ENCODE results near the gene SERPINB6. TPM values are rescaled to one million over a fixed set of nuclear protein-coding genes. Genes with fewer than 3 reads are reported as not detected.

The SERPINB6 gene
- polyA plus RNA-seq, 2 donors: 86.1 to 95.7 TPM

DNA sequence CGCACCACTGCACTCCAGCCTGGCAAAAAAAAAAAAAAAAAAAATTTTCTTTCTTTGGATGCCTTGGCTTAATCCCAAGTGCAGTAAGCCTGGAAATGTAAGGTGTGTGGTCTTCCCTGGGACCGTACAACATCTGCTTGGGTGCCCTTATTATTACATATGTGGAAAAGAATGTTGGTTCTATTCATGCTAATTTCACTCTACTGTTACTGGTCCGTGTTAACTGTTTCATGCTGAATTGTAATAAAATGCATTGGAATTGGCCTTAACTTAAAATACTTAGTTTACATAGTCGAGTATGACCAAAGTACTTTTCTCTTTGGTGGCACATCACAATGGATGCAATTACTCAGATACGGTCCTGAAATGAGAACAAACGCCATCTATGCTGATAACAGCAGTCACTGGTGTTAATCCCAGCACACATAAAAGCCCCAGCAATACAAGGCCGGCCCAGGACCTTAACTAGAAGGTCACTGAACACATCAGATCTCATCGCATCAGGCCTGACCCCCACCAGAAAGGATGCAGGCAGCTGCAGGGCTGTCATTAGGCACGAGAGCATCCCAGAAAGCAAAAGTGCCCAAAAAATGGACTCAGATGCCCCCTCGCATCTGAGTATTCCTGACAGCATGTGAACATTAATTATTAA is 1.2 kb downstream of the SERPINB6 start:
- 36 to 38% methylated on average over 10 of the region's 10 CpGs for whole genome bisulfite sequencing, 2 donors
- H3K4me3 ChIP-seq (ENCODE audit: low read depth in 1 of 2, low read length in 2 of 2): peak overlapping the region in 1 of 2 donors; percentile 74
- no peaks in the 10 kb centered on the region for H3K4me1 ChIP-seq (ENCODE audit: control insufficient read depth in 2 of 2, insufficient read depth in 2 of 2, low read length in 1 of 2)

GRCh38 chr6:2969549-2969948 is 1.8 kb downstream of the SERPINB6 start:
- H3K27me3 ChIP-seq (ENCODE audit: control insufficient read depth in 1 of 2, insufficient read depth in 2 of 2, low read length in 2 of 2): no peaks in the 10 kb centered on the region
- H3K9me3 ChIP-seq (ENCODE audit: control insufficient read depth in 2 of 2, insufficient read depth in 1 of 2, low read depth in 1 of 2, low read length in 1 of 2): no peaks in the 10 kb centered on the region
- peaks cover 0 to 3% of the 10 kb centered on the region in 2 donors for H3K4me1 ChIP-seq (ENCODE audit: control insufficient read depth in 2 of 2, insufficient read depth in 2 of 2, low read length in 1 of 2)
- peak overlapping the region in 1 of 2 donors; percentile 74 for H3K4me3 ChIP-seq (ENCODE audit: low read depth in 1 of 2, low read length in 2 of 2)
- no peaks in the 10 kb centered on the region for H3K36me3 ChIP-seq (ENCODE audit: control insufficient read depth in 2 of 2, insufficient read depth in 2 of 2, low read length in 1 of 2)
- H3K27ac ChIP-seq (ENCODE audit: low read depth in 2 of 2, low read length in 1 of 2): no peak overlapping the region
- 86 to 88% methylated on average over 3 of the region's 3 CpGs for WGBS, 2 donors

More for the DNA sequence above, 1.2 kb downstream of the SERPINB6 start:
- Histone ChIP-seq H3K36me3 (ENCODE audit: control insufficient read depth in 2 of 2, insufficient read depth in 2 of 2, low read length in 1 of 2) (no peaks in the 10 kb centered on the region), H3K27me3 (ENCODE audit: control insufficient read depth in 1 of 2, insufficient read depth in 2 of 2, low read length in 2 of 2) (no peaks in the 10 kb centered on the region), H3K9me3 (ENCODE audit: control insufficient read depth in 2 of 2, insufficient read depth in 1 of 2, low read depth in 1 of 2, low read length in 1 of 2) (no peaks in the 10 kb centered on the region), H3K27ac (ENCODE audit: low read depth in 2 of 2, low read length in 1 of 2) (peak overlapping the region; percentile 34 to 83)

DNA sequence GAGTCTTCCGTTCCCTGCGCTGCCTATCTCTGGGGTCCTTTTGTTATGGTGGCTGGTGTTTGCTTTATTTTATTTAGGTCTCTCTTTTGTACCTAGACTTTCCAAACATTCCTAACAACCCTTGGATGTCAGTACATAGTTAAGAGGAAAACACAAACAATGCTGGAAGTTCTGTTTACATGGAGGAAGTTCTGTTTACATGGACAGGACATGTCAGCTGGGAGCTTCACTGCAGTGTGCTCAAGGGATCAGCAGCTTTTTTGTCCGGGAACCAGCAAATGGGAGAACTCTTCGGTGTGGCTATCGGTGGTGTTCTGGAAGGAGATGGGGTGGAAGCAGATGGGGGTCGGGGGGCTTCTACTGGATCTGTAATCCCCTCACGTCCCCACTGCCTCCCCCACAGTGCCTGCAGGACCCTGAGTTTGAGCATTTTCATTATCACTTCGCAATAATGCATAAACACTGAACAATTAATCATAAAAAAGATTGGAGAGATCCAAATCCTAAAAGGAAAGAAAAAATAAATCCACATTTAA is 2.7 kb downstream of the SERPINB6 start:
- H3K27ac ChIP-seq (ENCODE audit: low read depth in 2 of 2, low read length in 1 of 2): peak overlapping the region in 1 of 2 donors; percentile 71
- no peak overlapping the region for H3K4me3 ChIP-seq (ENCODE audit: low read depth in 1 of 2, low read length in 2 of 2)
- H3K27me3 ChIP-seq (ENCODE audit: control insufficient read depth in 1 of 2, insufficient read depth in 2 of 2, low read length in 2 of 2): no peaks in the 10 kb centered on the region
- H3K36me3 ChIP-seq (ENCODE audit: control insufficient read depth in 2 of 2, insufficient read depth in 2 of 2, low read length in 1 of 2): no peaks in the 10 kb centered on the region
- WGBS, 2 donors: 68 to 70% methylated on average over 8 of the region's 8 CpGs
- H3K9me3 ChIP-seq (ENCODE audit: control insufficient read depth in 2 of 2, insufficient read depth in 1 of 2, low read depth in 1 of 2, low read length in 1 of 2): no peaks in the 10 kb centered on the region
- H3K4me1 ChIP-seq (ENCODE audit: control insufficient read depth in 2 of 2, insufficient read depth in 2 of 2, low read length in 1 of 2): peaks cover 0 to 3% of the 10 kb centered on the region in 2 donors

GRCh38 chr6:2967936-2968335 is 3.4 kb downstream of the SERPINB6 start:
- no peak overlapping the region for H3K4me3 ChIP-seq (ENCODE audit: low read depth in 1 of 2, low read length in 2 of 2)
- 98 to 99% methylated on average over 7 of the region's 7 CpGs for WGBS, 2 donors
- no peaks in the 10 kb centered on the region for H3K27me3 ChIP-seq (ENCODE audit: control insufficient read depth in 1 of 2, insufficient read depth in 2 of 2, low read length in 2 of 2)
- H3K4me1 ChIP-seq (ENCODE audit: control insufficient read depth in 2 of 2, insufficient read depth in 2 of 2, low read length in 1 of 2): peaks cover 0 to 3% of the 10 kb centered on the region in 2 donors
- H3K9me3 ChIP-seq (ENCODE audit: control insufficient read depth in 2 of 2, insufficient read depth in 1 of 2, low read depth in 1 of 2, low read length in 1 of 2): no peaks in the 10 kb centered on the region
- no peak overlapping the region for H3K27ac ChIP-seq (ENCODE audit: low read depth in 2 of 2, low read length in 1 of 2)
- H3K36me3 ChIP-seq (ENCODE audit: control insufficient read depth in 2 of 2, insufficient read depth in 2 of 2, low read length in 1 of 2): no peaks in the 10 kb centered on the region

DNA sequence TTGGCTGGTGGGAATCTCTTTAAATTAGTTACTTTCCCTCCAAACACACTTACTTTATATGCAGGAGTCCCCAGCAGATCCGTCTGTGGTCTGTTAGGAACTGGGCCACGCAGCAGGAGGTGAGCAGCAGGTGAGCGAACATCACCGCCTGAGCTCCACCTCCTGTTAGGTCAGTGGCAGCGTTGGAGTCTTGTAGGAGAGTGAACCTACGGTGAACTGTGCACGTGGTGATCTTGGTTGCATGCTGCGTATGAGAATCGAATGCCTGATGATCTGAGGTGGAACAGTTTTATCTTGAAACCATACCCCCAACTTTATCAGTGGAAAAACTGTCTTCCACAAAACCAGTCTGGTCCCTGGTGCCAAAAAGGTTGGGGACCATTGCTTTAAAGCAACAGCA is 5.0 kb downstream of the SERPINB6 start:
- 76 to 86% methylated on average over 9 of the region's 9 CpGs for WGBS, 2 donors
- Histone ChIP-seq H3K9me3 (ENCODE audit: control insufficient read depth in 2 of 2, insufficient read depth in 1 of 2, low read depth in 1 of 2, low read length in 1 of 2) (no peaks in the 10 kb centered on the region), H3K27ac (ENCODE audit: low read depth in 2 of 2, low read length in 1 of 2) (no peak overlapping the region), H3K36me3 (ENCODE audit: control insufficient read depth in 2 of 2, insufficient read depth in 2 of 2, low read length in 1 of 2) (no peaks in the 10 kb centered on the region), H3K4me1 (ENCODE audit: control insufficient read depth in 2 of 2, insufficient read depth in 2 of 2, low read length in 1 of 2) (peaks cover 0 to 3% of the 10 kb centered on the region in 2 donors), H3K4me3 (ENCODE audit: low read depth in 1 of 2, low read length in 2 of 2) (no peak overlapping the region), H3K27me3 (ENCODE audit: control insufficient read depth in 1 of 2, insufficient read depth in 2 of 2, low read length in 2 of 2) (no peaks in the 10 kb centered on the region)

- Histone ChIP-seq H3K9me3 (ENCODE audit: control insufficient read depth in 2 of 2, insufficient read depth in 1 of 2, low read depth in 1 of 2, low read length in 1 of 2) (no peaks in the 10 kb centered on the region), H3K36me3 (ENCODE audit: control insufficient read depth in 2 of 2, insufficient read depth in 2 of 2, low read length in 1 of 2) (no peaks in the 10 kb centered on the region), H3K27ac (ENCODE audit: low read depth in 2 of 2, low read length in 1 of 2) (no peak overlapping the region), H3K4me3 (ENCODE audit: low read depth in 1 of 2, low read length in 2 of 2) (no peak overlapping the region), H3K27me3 (ENCODE audit: control insufficient read depth in 1 of 2, insufficient read depth in 2 of 2, low read length in 2 of 2) (no peaks in the 10 kb centered on the region), H3K4me1 (ENCODE audit: control insufficient read depth in 2 of 2, insufficient read depth in 2 of 2, low read length in 1 of 2) (peaks cover 2 to 3% of the 10 kb centered on the region in 2 donors)
- 85 to 92% methylated on average over 17 of the region's 17 CpGs for WGBS, 2 donors
These were observed 6.4 kb downstream of the SERPINB6 start for GRCh38 chr6:2964793-2965505.

GRCh38 chr6:2963756-2964155 is 7.6 kb downstream of the SERPINB6 start:
- H3K9me3 ChIP-seq (ENCODE audit: control insufficient read depth in 2 of 2, insufficient read depth in 1 of 2, low read depth in 1 of 2, low read length in 1 of 2): no peaks in the 10 kb centered on the region
- no peaks in the 10 kb centered on the region for H3K27me3 ChIP-seq (ENCODE audit: control insufficient read depth in 1 of 2, insufficient read depth in 2 of 2, low read length in 2 of 2)
- WGBS, 2 donors: 91 to 94% methylated on average over 8 of the region's 8 CpGs
- no peaks in the 10 kb centered on the region for H3K36me3 ChIP-seq (ENCODE audit: control insufficient read depth in 2 of 2, insufficient read depth in 2 of 2, low read length in 1 of 2)
- H3K4me3 ChIP-seq (ENCODE audit: low read depth in 1 of 2, low read length in 2 of 2): no peak overlapping the region
- H3K27ac ChIP-seq (ENCODE audit: low read depth in 2 of 2, low read length in 1 of 2): no peak overlapping the region
- H3K4me1 ChIP-seq (ENCODE audit: control insufficient read depth in 2 of 2, insufficient read depth in 2 of 2, low read length in 1 of 2): peaks cover 3 to 5% of the 10 kb centered on the region in 2 donors

- Histone ChIP-seq H3K27ac (ENCODE audit: low read depth in 2 of 2, low read length in 1 of 2) (no peak overlapping the region), H3K4me3 (ENCODE audit: low read depth in 1 of 2, low read length in 2 of 2) (no peak overlapping the region), H3K27me3 (ENCODE audit: control insufficient read depth in 1 of 2, insufficient read depth in 2 of 2, low read length in 2 of 2) (no peaks in the 10 kb centered on the region), H3K36me3 (ENCODE audit: control insufficient read depth in 2 of 2, insufficient read depth in 2 of 2, low read length in 1 of 2) (no peaks in the 10 kb centered on the region), H3K4me1 (ENCODE audit: control insufficient read depth in 2 of 2, insufficient read depth in 2 of 2, low read length in 1 of 2) (peaks cover 7 to 9% of the 10 kb centered on the region in 2 donors), H3K9me3 (ENCODE audit: control insufficient read depth in 2 of 2, insufficient read depth in 1 of 2, low read depth in 1 of 2, low read length in 1 of 2) (no peaks in the 10 kb centered on the region)
- WGBS, 2 donors: 55 to 78% methylated on average over 3 of the region's 3 CpGs
These were observed 8.7 kb downstream of the SERPINB6 start for GRCh38 chr6:2962636-2963035.

DNA sequence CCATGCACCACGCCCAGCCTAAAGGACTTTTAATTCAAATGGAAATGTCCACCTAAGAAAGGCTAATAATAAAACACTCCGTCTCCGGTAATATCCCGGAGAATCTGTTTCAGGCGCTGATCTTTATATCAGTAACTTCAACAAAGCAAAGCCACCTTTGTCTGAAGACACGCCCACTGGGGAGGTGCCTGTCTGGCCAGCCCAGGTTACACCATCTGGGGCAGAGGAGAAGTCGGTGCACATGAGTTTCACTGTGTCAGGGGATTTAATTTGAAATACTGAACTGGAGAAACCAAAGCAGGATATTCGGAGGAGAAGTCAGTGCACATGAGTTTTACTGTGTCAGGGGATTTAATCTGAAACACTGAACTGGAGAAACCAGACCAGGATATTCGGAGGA is 9.4 kb downstream of the SERPINB6 start:
- Histone ChIP-seq H3K27me3 (ENCODE audit: control insufficient read depth in 1 of 2, insufficient read depth in 2 of 2, low read length in 2 of 2) (no peaks in the 10 kb centered on the region), H3K4me1 (ENCODE audit: control insufficient read depth in 2 of 2, insufficient read depth in 2 of 2, low read length in 1 of 2) (peaks cover 9% of the 10 kb centered on the region in 2 donors), H3K36me3 (ENCODE audit: control insufficient read depth in 2 of 2, insufficient read depth in 2 of 2, low read length in 1 of 2) (no peaks in the 10 kb centered on the region), H3K27ac (ENCODE audit: low read depth in 2 of 2, low read length in 1 of 2) (peak overlapping the region; percentile 33 to 72), H3K9me3 (ENCODE audit: control insufficient read depth in 2 of 2, insufficient read depth in 1 of 2, low read depth in 1 of 2, low read length in 1 of 2) (no peaks in the 10 kb centered on the region), H3K4me3 (ENCODE audit: low read depth in 1 of 2, low read length in 2 of 2) (no peak overlapping the region)
- 52 to 76% methylated on average over 9 of the region's 9 CpGs for WGBS, 2 donors

All from esophagus (tissue), 2 donors.